RWPE2 (cell line): ENCODE results near the gene PDE6H.

ENCODE experiments used
- ATAC-seq: fragments of 200-7000 bp; cut with Tn5 transposase; 3 replicates; pipeline ENCODE4 v1.9.1; 2021; ENCODE audit warnings: low read depth
- DNase-seq: peaks from one replicate; pipeline ENCODE4 v3.0.0-alpha.2; 2020; ENCODE audit warnings: low spot score
- H3K27ac ChIP-seq: fragments of 450-650 bp; 2 replicates; pipeline ENCODE4 v1.5.1; 2017; ENCODE audit warnings: mild to moderate bottlenecking; ENCODE audit not compliant: poor library complexity, severe bottlenecking
- H3K27me3 ChIP-seq: fragments of 250-450 bp; sonication (Bioruptor Pico); 2 replicates; pipeline ENCODE4 v1.5.1; 2021; ENCODE audit warnings: mild to moderate bottlenecking, moderate library complexity; ENCODE audit not compliant: insufficient read depth, poor library complexity, severe bottlenecking
- H3K36me3 ChIP-seq: fragments of 250-450 bp; sonication (Bioruptor Pico); 2 replicates; pipeline ENCODE4 v1.5.1; 2020; ENCODE audit warnings: low read depth, mild to moderate bottlenecking, moderate library complexity
- H3K4me1 ChIP-seq: fragments of 250-450 bp; sonication (Bioruptor Pico); 2 replicates; pipeline ENCODE4 v1.5.1; 2021; ENCODE audit warnings: mild to moderate bottlenecking, moderate library complexity; ENCODE audit not compliant: insufficient read depth, poor library complexity, severe bottlenecking
- H3K4me3 ChIP-seq: fragments of 250-450 bp; sonication (Bioruptor Pico); 2 replicates; pipeline ENCODE4 v1.5.1; 2021; ENCODE audit warnings: mild to moderate bottlenecking, moderate library complexity; ENCODE audit not compliant: severe bottlenecking
- H3K9me3 ChIP-seq: fragments of 250-450 bp; sonication (Bioruptor Pico); 2 replicates; pipeline ENCODE4 v1.5.1; 2021; ENCODE audit warnings: mild to moderate bottlenecking, moderate library complexity; ENCODE audit not compliant: severe bottlenecking
- CTCF ChIP-seq: fragments of 450-650 bp; IDR thresholded peaks from one replicate; pipeline ENCODE4 v1.5.1; 2017; ENCODE audit warnings: mild to moderate bottlenecking, moderate library complexity; ENCODE audit not compliant: poor library complexity, severe bottlenecking

The PDE6H gene

GRCh38 chr12:14974633-14975032 is 1.8 kb downstream of the PDE6H start:
- no peaks in the 10 kb centered on the region for H3K9me3 ChIP-seq
- H3K27ac ChIP-seq: no peak overlapping the region
- TF ChIP-seq CTCF: no peak
- no peak for DNase-seq
- ATAC-seq: no peak
- H3K4me1 ChIP-seq: no peaks in the 10 kb centered on the region
- H3K36me3 ChIP-seq: no peaks in the 10 kb centered on the region
- no peak overlapping the region for H3K4me3 ChIP-seq
- no peaks in the 10 kb centered on the region for H3K27me3 ChIP-seq

- Histone ChIP-seq H3K27ac (no peak overlapping the region), H3K36me3 (no peaks in the 10 kb centered on the region), H3K27me3 (no peaks in the 10 kb centered on the region), H3K4me1 (no peaks in the 10 kb centered on the region), H3K9me3 (no peaks in the 10 kb centered on the region), H3K4me3 (no peak overlapping the region)
- no peak for ATAC-seq
- no peak for TF ChIP-seq CTCF
- DNase-seq: no peak
Measured at GRCh38 chr12:14975457-14975856, 2.6 kb downstream of the PDE6H start.

- no peaks in the 10 kb centered on the region for H3K9me3 ChIP-seq
- no peak for DNase-seq
- no peaks in the 10 kb centered on the region for H3K36me3 ChIP-seq
- no peaks in the 10 kb centered on the region for H3K4me1 ChIP-seq
- no peak overlapping the region for H3K27ac ChIP-seq
- TF ChIP-seq CTCF: no peak
- ATAC-seq: no peak
- no peak overlapping the region for H3K4me3 ChIP-seq
- H3K27me3 ChIP-seq: no peaks in the 10 kb centered on the region
Measured at GRCh38 chr12:14976658-14977057, 3.8 kb downstream of the PDE6H start.

GRCh38 chr12:14979468-14979867 is 6.6 kb downstream of the PDE6H start:
- Histone ChIP-seq H3K36me3 (no peaks in the 10 kb centered on the region), H3K4me3 (no peak overlapping the region), H3K4me1 (no peaks in the 10 kb centered on the region), H3K27ac (no peak overlapping the region), H3K27me3 (no peaks in the 10 kb centered on the region), H3K9me3 (no peaks in the 10 kb centered on the region)
- DNase-seq (no peak), ATAC-seq (no peak)
- no peak for TF ChIP-seq CTCF

GRCh38 chr12:14981049-14981448 is 8.2 kb downstream of the PDE6H start:
- no peak for TF ChIP-seq CTCF
- Histone ChIP-seq H3K36me3 (no peaks in the 10 kb centered on the region), H3K4me1 (no peaks in the 10 kb centered on the region), H3K27me3 (no peaks in the 10 kb centered on the region), H3K4me3 (no peak overlapping the region), H3K27ac (no peak overlapping the region), H3K9me3 (no peaks in the 10 kb centered on the region)
- ATAC-seq (no peak), DNase-seq (no peak)
